Neural progenitor cell (in vitro differentiated cells): ENCODE results near the gene POP5.

Experiments
- EZH2 ChIP-seq: fragments of 200-600 bp; sonication (generic); IDR thresholded peaks from 2 replicates; pipeline ENCODE4 v1.6.1; 2017; ENCODE audit warnings: antibody characterized with exemption, mild to moderate bottlenecking, moderate library complexity
- EZH2phosphoT487 ChIP-seq: fragments of 200-600 bp; sonication (generic); IDR thresholded peaks from 2 replicates; pipeline ENCODE4 v1.6.1; 2017; ENCODE audit warnings: antibody characterized with exemption
- TF ChIP-seq, protein P1 (sequence below): fragments of 200-600 bp; sonication (generic); IDR thresholded peaks from 2 replicates; pipeline ENCODE4 v1.5.1; 2017; ENCODE audit warnings: antibody characterized with exemption, mild to moderate bottlenecking

GRCh38 chr12:120529641-120530417, 51.4 kb downstream of the POP5 start:
- TF ChIP-seq, protein P1, sequence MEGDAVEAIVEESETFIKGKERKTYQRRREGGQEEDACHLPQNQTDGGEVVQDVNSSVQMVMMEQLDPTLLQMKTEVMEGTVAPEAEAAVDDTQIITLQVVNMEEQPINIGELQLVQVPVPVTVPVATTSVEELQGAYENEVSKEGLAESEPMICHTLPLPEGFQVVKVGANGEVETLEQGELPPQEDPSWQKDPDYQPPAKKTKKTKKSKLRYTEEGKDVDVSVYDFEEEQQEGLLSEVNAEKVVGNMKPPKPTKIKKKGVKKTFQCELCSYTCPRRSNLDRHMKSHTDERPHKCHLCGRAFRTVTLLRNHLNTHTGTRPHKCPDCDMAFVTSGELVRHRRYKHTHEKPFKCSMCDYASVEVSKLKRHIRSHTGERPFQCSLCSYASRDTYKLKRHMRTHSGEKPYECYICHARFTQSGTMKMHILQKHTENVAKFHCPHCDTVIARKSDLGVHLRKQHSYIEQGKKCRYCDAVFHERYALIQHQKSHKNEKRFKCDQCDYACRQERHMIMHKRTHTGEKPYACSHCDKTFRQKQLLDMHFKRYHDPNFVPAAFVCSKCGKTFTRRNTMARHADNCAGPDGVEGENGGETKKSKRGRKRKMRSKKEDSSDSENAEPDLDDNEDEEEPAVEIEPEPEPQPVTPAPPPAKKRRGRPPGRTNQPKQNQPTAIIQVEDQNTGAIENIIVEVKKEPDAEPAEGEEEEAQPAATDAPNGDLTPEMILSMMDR: no peak
- no peak for TF ChIP-seq EZH2phosphoT487
- TF ChIP-seq EZH2: no peak
